ENCODE results near the gene RBM19.

DNA sequence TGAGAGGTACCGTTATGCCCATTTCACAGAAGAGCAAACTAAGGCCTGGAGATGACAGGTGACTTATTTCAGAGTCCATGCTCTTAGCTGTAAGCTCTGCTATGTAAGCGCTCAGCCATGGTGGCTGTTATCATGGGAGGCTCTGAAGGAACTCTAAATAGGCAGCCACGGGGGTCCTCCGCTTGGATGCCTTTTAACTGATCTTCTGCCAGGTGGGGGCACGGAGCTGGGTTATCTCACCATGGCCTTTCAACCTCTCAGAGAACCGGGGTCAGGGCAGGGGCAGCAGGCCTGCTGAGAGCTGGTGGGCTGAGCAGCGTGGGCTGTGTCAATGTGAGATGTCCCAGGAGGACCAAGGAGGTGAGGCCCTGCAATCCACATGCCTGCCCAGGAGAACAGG lies 49.7 kb upstream of the RBM19 start:
- TF ChIP-seq, protein P1, sequence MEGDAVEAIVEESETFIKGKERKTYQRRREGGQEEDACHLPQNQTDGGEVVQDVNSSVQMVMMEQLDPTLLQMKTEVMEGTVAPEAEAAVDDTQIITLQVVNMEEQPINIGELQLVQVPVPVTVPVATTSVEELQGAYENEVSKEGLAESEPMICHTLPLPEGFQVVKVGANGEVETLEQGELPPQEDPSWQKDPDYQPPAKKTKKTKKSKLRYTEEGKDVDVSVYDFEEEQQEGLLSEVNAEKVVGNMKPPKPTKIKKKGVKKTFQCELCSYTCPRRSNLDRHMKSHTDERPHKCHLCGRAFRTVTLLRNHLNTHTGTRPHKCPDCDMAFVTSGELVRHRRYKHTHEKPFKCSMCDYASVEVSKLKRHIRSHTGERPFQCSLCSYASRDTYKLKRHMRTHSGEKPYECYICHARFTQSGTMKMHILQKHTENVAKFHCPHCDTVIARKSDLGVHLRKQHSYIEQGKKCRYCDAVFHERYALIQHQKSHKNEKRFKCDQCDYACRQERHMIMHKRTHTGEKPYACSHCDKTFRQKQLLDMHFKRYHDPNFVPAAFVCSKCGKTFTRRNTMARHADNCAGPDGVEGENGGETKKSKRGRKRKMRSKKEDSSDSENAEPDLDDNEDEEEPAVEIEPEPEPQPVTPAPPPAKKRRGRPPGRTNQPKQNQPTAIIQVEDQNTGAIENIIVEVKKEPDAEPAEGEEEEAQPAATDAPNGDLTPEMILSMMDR (IDR thresholded peaks at IDR 0.05; ENCODE audit: low read length), result no peak
- no peak for TF ChIP-seq EZH2 (IDR thresholded peaks at IDR 0.05; ENCODE audit: borderline replicate concordance, low read length)
